Measurements from ENCODE around the gene AP1G1. TPM values are rescaled to one million over a fixed set of nuclear protein-coding genes. Genes with fewer than 3 reads are reported as not detected.
"Not testable (repeated sequence)": the region's sequence is repeated elsewhere in the genome, so short reads cannot be mapped to it uniquely, and the experiment has no call there.

The AP1G1 gene
- polyA plus RNA-seq, 1 donor from 2014 or later, result 57.1 TPM

GRCh38 chr16:71794018-71794417 lies 14.6 kb downstream of the AP1G1 start:
- Histone ChIP-seq H3K27me3 (ENCODE audit: insufficient read depth, low read depth, low read length) (no peaks in the 10 kb centered on the region), H3K79me2 (replicated peaks; ENCODE audit: insufficient read depth, low read length) (peaks cover 75% of the 10 kb centered on the region), H3K36me3 (ENCODE audit: insufficient read depth, low read length) (peaks cover 3% of the 10 kb centered on the region), H4K20me1 (ENCODE audit: insufficient read depth) (no peaks in the 10 kb centered on the region), H3K4me2 (ENCODE audit: low read length) (no peak overlapping the region), H2AFZ (ENCODE audit: low read depth, low read length) (no peak overlapping the region), H3F3A (ENCODE audit: insufficient read depth, low read length, poor library complexity, severe bottlenecking) (no peaks in the 10 kb centered on the region), H3K27ac (ENCODE audit: low read length) (no peak overlapping the region), H3K4me3 (ENCODE audit: low read length) (no peak overlapping the region), H3K9me2 (ENCODE audit: insufficient read depth, low read length) (no peaks in the 10 kb centered on the region), H3K9ac (ENCODE audit: low read length) (no peak overlapping the region), H3K9me3 (ENCODE audit: low read length) (no peaks in the 10 kb centered on the region)
- TF ChIP-seq MXI1 (conservative IDR thresholded peaks at IDR 0.05; ENCODE audit: poor library complexity, severe bottlenecking) (no peak), EP300 (conservative IDR thresholded peaks at IDR 0.05; ENCODE audit: poor library complexity, severe bottlenecking) (no peak), REST (IDR thresholded peaks at IDR 0.05; ENCODE audit: borderline replicate concordance) (no peak), EZH2 (IDR thresholded peaks at IDR 0.05; ENCODE audit: borderline replicate concordance, insufficient read depth, low read length, poor library complexity, severe bottlenecking) (no peak), RAD21 (conservative IDR thresholded peaks at IDR 0.05) (no peak), TAF1 (IDR thresholded peaks at IDR 0.05; ENCODE audit: low read depth) (no peak), POLR2AphosphoS5 (IDR thresholded peaks at IDR 0.05) (no peak), CTCF (IDR thresholded peaks at IDR 0.05; ENCODE audit: poor library complexity, severe bottlenecking) (no peak), SMC3 (conservative IDR thresholded peaks at IDR 0.05; ENCODE audit: poor library complexity) (no peak)

- Histone ChIP-seq H3K27ac (ENCODE audit: low read length) (no peak overlapping the region), H3K27me3 (ENCODE audit: insufficient read depth, low read depth, low read length) (no peaks in the 10 kb centered on the region), H3F3A (ENCODE audit: insufficient read depth, low read length, poor library complexity, severe bottlenecking) (no peaks in the 10 kb centered on the region), H3K4me2 (ENCODE audit: low read length) (no peak overlapping the region), H3K9me2 (ENCODE audit: insufficient read depth, low read length) (no peaks in the 10 kb centered on the region), H3K4me3 (ENCODE audit: low read length) (no peak overlapping the region), H3K79me2 (replicated peaks; ENCODE audit: insufficient read depth, low read length) (peaks cover 69% of the 10 kb centered on the region), H4K20me1 (ENCODE audit: insufficient read depth) (no peaks in the 10 kb centered on the region), H3K9ac (ENCODE audit: low read length) (no peak overlapping the region), H2AFZ (ENCODE audit: low read depth, low read length) (no peak overlapping the region), H3K36me3 (ENCODE audit: insufficient read depth, low read length) (peaks cover 6% of the 10 kb centered on the region), H3K9me3 (ENCODE audit: low read length) (no peaks in the 10 kb centered on the region)
- TF ChIP-seq TAF1 (IDR thresholded peaks at IDR 0.05; ENCODE audit: low read depth) (no peak), REST (IDR thresholded peaks at IDR 0.05; ENCODE audit: borderline replicate concordance) (no peak), SMC3 (conservative IDR thresholded peaks at IDR 0.05; ENCODE audit: poor library complexity) (no peak), RAD21 (conservative IDR thresholded peaks at IDR 0.05) (no peak), CTCF (IDR thresholded peaks at IDR 0.05; ENCODE audit: poor library complexity, severe bottlenecking) (no peak), EZH2 (IDR thresholded peaks at IDR 0.05; ENCODE audit: borderline replicate concordance, insufficient read depth, low read length, poor library complexity, severe bottlenecking) (no peak), POLR2AphosphoS5 (IDR thresholded peaks at IDR 0.05) (no peak), EP300 (conservative IDR thresholded peaks at IDR 0.05; ENCODE audit: poor library complexity, severe bottlenecking) (no peak), MXI1 (conservative IDR thresholded peaks at IDR 0.05; ENCODE audit: poor library complexity, severe bottlenecking) (no peak)
Measured at GRCh38 chr16:71792176-71792575, 16.5 kb downstream of the AP1G1 start.

GRCh38 chr16:71790329-71790728 lies 18.3 kb downstream of the AP1G1 start:
- not testable (repeated sequence) for H3K4me3 ChIP-seq (ENCODE audit: low read length); H3K9me2 ChIP-seq (ENCODE audit: insufficient read depth, low read length); H3K4me2 ChIP-seq (ENCODE audit: low read length); H3K27ac ChIP-seq (ENCODE audit: low read length); H3K36me3 ChIP-seq (ENCODE audit: insufficient read depth, low read length); H3K9ac ChIP-seq (ENCODE audit: low read length); H3F3A ChIP-seq (ENCODE audit: insufficient read depth, low read length, poor library complexity, severe bottlenecking); H2AFZ ChIP-seq (ENCODE audit: low read depth, low read length); H4K20me1 ChIP-seq (ENCODE audit: insufficient read depth); H3K27me3 ChIP-seq (ENCODE audit: insufficient read depth, low read depth, low read length); H3K9me3 ChIP-seq (ENCODE audit: low read length)
- peaks cover 60% of the 10 kb centered on the region for H3K79me2 ChIP-seq (replicated peaks; ENCODE audit: insufficient read depth, low read length)

Data from neural cell (in vitro differentiated cells).